ENCODE measurements around the gene CMSS1. TPM values are rescaled to one million over a fixed set of nuclear protein-coding genes. Genes with fewer than 3 reads are reported as not detected.

CMSS1 gene
- polyA plus RNA-seq, 1 donor from 2014 or later, result 31.8 TPM

DNA sequence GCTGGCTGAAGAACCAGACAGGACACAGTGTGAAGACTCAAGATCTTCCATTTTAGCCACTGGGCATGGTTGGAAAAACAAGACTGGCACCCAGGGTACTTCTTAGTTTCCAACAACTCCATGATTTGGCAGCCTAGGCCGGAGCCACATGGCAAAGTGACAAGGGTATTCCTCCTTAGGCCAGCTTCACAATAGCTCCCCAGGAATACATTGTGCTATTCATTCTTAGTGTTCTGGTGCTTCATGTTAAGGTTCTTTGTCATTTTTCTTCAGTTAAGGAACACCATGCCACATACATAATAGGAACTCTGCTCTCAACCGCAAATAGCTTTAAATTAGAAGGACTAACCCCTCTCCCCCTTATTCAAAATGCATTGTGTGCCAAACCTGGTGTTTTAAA is 304.7 kb downstream of the CMSS1 start:
- Histone ChIP-seq H3F3A (ENCODE audit: insufficient read depth, low read length, poor library complexity, severe bottlenecking) (no peaks in the 10 kb centered on the region), H3K9me2 (ENCODE audit: insufficient read depth, low read length) (no peaks in the 10 kb centered on the region), H4K20me1 (ENCODE audit: insufficient read depth) (no peaks in the 10 kb centered on the region), H3K36me3 (ENCODE audit: insufficient read depth, low read length) (no peaks in the 10 kb centered on the region), H3K9ac (ENCODE audit: low read length) (no peak overlapping the region), H3K79me2 (replicated peaks; ENCODE audit: insufficient read depth, low read length) (no peaks in the 10 kb centered on the region), H3K4me2 (ENCODE audit: low read length) (no peak overlapping the region), H3K27ac (ENCODE audit: low read length) (no peak overlapping the region), H3K9me3 (ENCODE audit: low read length) (no peaks in the 10 kb centered on the region), H3K27me3 (ENCODE audit: insufficient read depth, low read depth, low read length) (no peaks in the 10 kb centered on the region), H2AFZ (ENCODE audit: low read depth, low read length) (no peak overlapping the region), H3K4me3 (ENCODE audit: low read length) (no peak overlapping the region)
- TF ChIP-seq REST (IDR thresholded peaks at IDR 0.05; ENCODE audit: borderline replicate concordance), result no peak
- TF ChIP-seq EP300 (conservative IDR thresholded peaks at IDR 0.05; ENCODE audit: poor library complexity, severe bottlenecking), result no peak
- TF ChIP-seq EZH2 (IDR thresholded peaks at IDR 0.05; ENCODE audit: borderline replicate concordance, insufficient read depth, low read length, poor library complexity, severe bottlenecking), result no peak
- TF ChIP-seq POLR2AphosphoS5 (IDR thresholded peaks at IDR 0.05), result no peak
- no peak for TF ChIP-seq CTCF (IDR thresholded peaks at IDR 0.05; ENCODE audit: poor library complexity, severe bottlenecking)
- no peak for TF ChIP-seq RAD21 (conservative IDR thresholded peaks at IDR 0.05)
- TF ChIP-seq SMC3 (conservative IDR thresholded peaks at IDR 0.05; ENCODE audit: poor library complexity), result no peak
- no peak for TF ChIP-seq MXI1 (conservative IDR thresholded peaks at IDR 0.05; ENCODE audit: poor library complexity, severe bottlenecking)
- no peak for TF ChIP-seq TAF1 (IDR thresholded peaks at IDR 0.05; ENCODE audit: low read depth)

GRCh38 chr3:100123112-100123511 is 305.4 kb downstream of the CMSS1 start:
- H3F3A ChIP-seq (ENCODE audit: insufficient read depth, low read length, poor library complexity, severe bottlenecking), result no peaks in the 10 kb centered on the region
- no peaks in the 10 kb centered on the region for H3K79me2 ChIP-seq (replicated peaks; ENCODE audit: insufficient read depth, low read length)
- no peak overlapping the region for H3K9ac ChIP-seq (ENCODE audit: low read length)
- no peak for TF ChIP-seq REST (IDR thresholded peaks at IDR 0.05; ENCODE audit: borderline replicate concordance)
- TF ChIP-seq TAF1 (IDR thresholded peaks at IDR 0.05; ENCODE audit: low read depth), result no peak
- TF ChIP-seq EP300 (conservative IDR thresholded peaks at IDR 0.05; ENCODE audit: poor library complexity, severe bottlenecking), result no peak
- no peak for TF ChIP-seq EZH2 (IDR thresholded peaks at IDR 0.05; ENCODE audit: borderline replicate concordance, insufficient read depth, low read length, poor library complexity, severe bottlenecking)
- no peak for TF ChIP-seq MXI1 (conservative IDR thresholded peaks at IDR 0.05; ENCODE audit: poor library complexity, severe bottlenecking)
- TF ChIP-seq POLR2AphosphoS5 (IDR thresholded peaks at IDR 0.05), result no peak
- no peak for TF ChIP-seq CTCF (IDR thresholded peaks at IDR 0.05; ENCODE audit: poor library complexity, severe bottlenecking)
- no peak for TF ChIP-seq RAD21 (conservative IDR thresholded peaks at IDR 0.05)
- no peak for TF ChIP-seq SMC3 (conservative IDR thresholded peaks at IDR 0.05; ENCODE audit: poor library complexity)
- H3K36me3 ChIP-seq (ENCODE audit: insufficient read depth, low read length), result no peaks in the 10 kb centered on the region
- H4K20me1 ChIP-seq (ENCODE audit: insufficient read depth), result no peaks in the 10 kb centered on the region
- no peak overlapping the region for H2AFZ ChIP-seq (ENCODE audit: low read depth, low read length)
- no peaks in the 10 kb centered on the region for H3K9me2 ChIP-seq (ENCODE audit: insufficient read depth, low read length)
- H3K27me3 ChIP-seq (ENCODE audit: insufficient read depth, low read depth, low read length), result no peaks in the 10 kb centered on the region
- H3K27ac ChIP-seq (ENCODE audit: low read length), result no peak overlapping the region
- no peak overlapping the region for H3K4me2 ChIP-seq (ENCODE audit: low read length)
- no peak overlapping the region for H3K4me3 ChIP-seq (ENCODE audit: low read length)
- H3K9me3 ChIP-seq (ENCODE audit: low read length), result no peaks in the 10 kb centered on the region
